ENCODE results near the gene RPP38.

RPP38 gene

DNA sequence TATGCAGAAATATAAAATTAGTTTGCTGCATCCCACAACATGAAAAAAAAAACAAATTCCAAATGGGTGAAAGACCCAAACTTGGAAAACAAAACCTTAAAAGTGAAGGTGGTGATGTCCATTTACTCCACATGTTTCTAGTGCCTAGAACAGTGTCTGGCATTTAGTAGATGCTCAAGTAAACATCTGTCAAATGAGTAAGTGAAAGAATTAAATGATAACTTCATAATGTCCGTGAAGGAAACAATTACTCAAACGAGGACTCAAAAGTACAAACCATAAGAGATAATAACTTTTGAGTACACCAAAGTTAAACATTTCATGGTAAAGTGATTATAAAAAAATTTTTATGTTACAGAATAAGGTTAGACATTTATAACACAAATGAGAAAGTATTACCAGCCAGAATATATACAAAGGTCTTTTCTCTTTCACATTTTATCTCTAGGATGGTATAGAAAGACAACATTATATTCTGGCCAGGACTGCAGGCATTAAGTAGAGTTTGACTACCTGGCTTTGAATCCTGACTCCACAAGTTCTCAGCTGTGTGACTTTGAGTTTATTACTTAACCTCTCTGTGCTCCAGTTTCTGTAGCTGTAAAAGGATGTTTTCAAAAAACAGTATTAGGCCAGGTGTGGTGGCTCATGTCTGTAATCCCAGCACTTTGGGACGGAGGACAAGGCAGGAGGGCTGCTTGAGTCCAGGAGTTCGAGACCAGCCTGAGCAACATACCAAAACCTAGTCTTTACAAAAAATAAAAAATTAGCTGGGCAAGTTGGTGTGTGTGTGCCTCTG lies 50.6 kb downstream of the RPP38 start:
- ATAC-seq (ENCODE audit: insufficient read depth, low read depth) (no peak), DNase-seq (no peak)
- H3K79me2 ChIP-seq (ENCODE audit: insufficient read depth, low read length) = peaks cover 79% of the 10 kb centered on the region
- H4K20me1 ChIP-seq (ENCODE audit: insufficient read depth, low read length) = peaks cover 10% of the 10 kb centered on the region
- no peaks in the 10 kb centered on the region for H3K9me3 ChIP-seq (ENCODE audit: insufficient read depth, low read length, severe bottlenecking)
- H3K27me3 ChIP-seq (ENCODE audit: insufficient read depth, low read length, poor library complexity) = no peaks in the 10 kb centered on the region
- TF ChIP-seq CTCF (IDR thresholded peaks at IDR 0.05; ENCODE audit: borderline replicate concordance, extremely low read depth, low read length, poor library complexity, severe bottlenecking) (no peak), EZH2 (IDR thresholded peaks at IDR 0.05; ENCODE audit: borderline replicate concordance, low read depth, low read length, severe bottlenecking) (no peak)
- peaks cover 9% of the 10 kb centered on the region for H3K4me1 ChIP-seq (ENCODE audit: insufficient read depth, low read length)
- H2AFZ ChIP-seq (ENCODE audit: low read depth, low read length) = no peak overlapping the region
- no peaks in the 10 kb centered on the region for H3K36me3 ChIP-seq (ENCODE audit: insufficient read depth, low read length)
- no peak overlapping the region for H3K27ac ChIP-seq (ENCODE audit: low read length)
- H3K4me3 ChIP-seq (ENCODE audit: low read depth in 1 of 2, low read length in 2 of 2) = no peak overlapping the region
- no peak overlapping the region for H3K9ac ChIP-seq (ENCODE audit: low read depth, low read length)
- no peak overlapping the region for H3K4me2 ChIP-seq (ENCODE audit: insufficient read depth, low read length)

- Histone ChIP-seq H4K20me1 (ENCODE audit: insufficient read depth, low read length) (peaks cover 15% of the 10 kb centered on the region), H3K4me3 (ENCODE audit: low read depth in 1 of 2, low read length in 2 of 2) (no peak overlapping the region)
Measured at GRCh38 chr10:15149042-15149771, 52.1 kb downstream of the RPP38 start.

GRCh38 chr10:15150563-15150962 lies 53.4 kb downstream of the RPP38 start:
- Histone ChIP-seq H3K27ac (ENCODE audit: low read length) (no peak overlapping the region), H3K4me3 (ENCODE audit: low read depth in 1 of 2, low read length in 2 of 2) (no peak overlapping the region), H3K79me2 (ENCODE audit: insufficient read depth, low read length) (peaks cover 73% of the 10 kb centered on the region), H4K20me1 (ENCODE audit: insufficient read depth, low read length) (peaks cover 17% of the 10 kb centered on the region), H2AFZ (ENCODE audit: low read depth, low read length) (no peak overlapping the region), H3K9me3 (ENCODE audit: insufficient read depth, low read length, severe bottlenecking) (no peaks in the 10 kb centered on the region), H3K4me2 (ENCODE audit: insufficient read depth, low read length) (no peak overlapping the region), H3K36me3 (ENCODE audit: insufficient read depth, low read length) (no peaks in the 10 kb centered on the region), H3K4me1 (ENCODE audit: insufficient read depth, low read length) (no peaks in the 10 kb centered on the region), H3K27me3 (ENCODE audit: insufficient read depth, low read length, poor library complexity) (no peaks in the 10 kb centered on the region), H3K9ac (ENCODE audit: low read depth, low read length) (no peak overlapping the region)
- DNase-seq (no peak), ATAC-seq (ENCODE audit: insufficient read depth, low read depth) (no peak)
- no peak for TF ChIP-seq EZH2 (IDR thresholded peaks at IDR 0.05; ENCODE audit: borderline replicate concordance, low read depth, low read length, severe bottlenecking)
- no peak for TF ChIP-seq CTCF (IDR thresholded peaks at IDR 0.05; ENCODE audit: borderline replicate concordance, extremely low read depth, low read length, poor library complexity, severe bottlenecking)

More at GRCh38 chr10:15149042-15149771, 52.1 kb downstream of the RPP38 start:
- DNase-seq (no peak), ATAC-seq (ENCODE audit: insufficient read depth, low read depth) (no peak)
- no peaks in the 10 kb centered on the region for H3K27me3 ChIP-seq (ENCODE audit: insufficient read depth, low read length, poor library complexity)
- H3K9me3 ChIP-seq (ENCODE audit: insufficient read depth, low read length, severe bottlenecking) = no peaks in the 10 kb centered on the region
- H2AFZ ChIP-seq (ENCODE audit: low read depth, low read length) = no peak overlapping the region
- no peak overlapping the region for H3K4me2 ChIP-seq (ENCODE audit: insufficient read depth, low read length)
- no peak for TF ChIP-seq EZH2 (IDR thresholded peaks at IDR 0.05; ENCODE audit: borderline replicate concordance, low read depth, low read length, severe bottlenecking)
- no peak for TF ChIP-seq CTCF (IDR thresholded peaks at IDR 0.05; ENCODE audit: borderline replicate concordance, extremely low read depth, low read length, poor library complexity, severe bottlenecking)
- H3K36me3 ChIP-seq (ENCODE audit: insufficient read depth, low read length) = no peaks in the 10 kb centered on the region
- H3K27ac ChIP-seq (ENCODE audit: low read length) = no peak overlapping the region
- H3K4me1 ChIP-seq (ENCODE audit: insufficient read depth, low read length) = no peaks in the 10 kb centered on the region
- H3K9ac ChIP-seq (ENCODE audit: low read depth, low read length) = no peak overlapping the region
- peaks cover 73% of the 10 kb centered on the region for H3K79me2 ChIP-seq (ENCODE audit: insufficient read depth, low read length)
